Fibroblast of lung (primary cell): ENCODE measurements around the gene NCOR1. TPM values are rescaled to one million over a fixed set of nuclear protein-coding genes. Genes with fewer than 3 reads are reported as not detected.
"Not testable (repeated sequence)": the region's sequence is repeated elsewhere in the genome, so short reads cannot be mapped to it uniquely, and the experiment has no call there.

Experiments
- DNase-seq, 2 donors: peaks; one replicate each; pipeline versions ENCODE4 v3.0.0 to v3.0.0-alpha.2; 2010; ENCODE audit warnings: low read depth in 2 of 2
- H2AFZ ChIP-seq: 2 replicates; pipeline ENCODE4 v1.5.1; 2012; ENCODE audit warnings: low read length, control low read depth, inconsistent platforms
- H3K27ac ChIP-seq: 2 replicates; pipeline ENCODE4 v1.5.1; 2011; ENCODE audit warnings: low read length, control low read depth; ENCODE audit not compliant: insufficient read depth
- H3K27me3 ChIP-seq: 2 replicates; pipeline ENCODE4 v1.5.1; 2011; ENCODE audit warnings: mild to moderate bottlenecking, low read length; ENCODE audit not compliant: control insufficient read depth, insufficient read depth
- H3K36me3 ChIP-seq: 2 replicates; pipeline ENCODE4 v1.5.1; 2011; ENCODE audit warnings: low read length; ENCODE audit not compliant: control insufficient read depth, insufficient read depth
- H3K4me1 ChIP-seq: 2 replicates; pipeline ENCODE4 v1.5.1; 2011; ENCODE audit warnings: low read length; ENCODE audit not compliant: control insufficient read depth, insufficient read depth; ENCODE audit errors: extremely low read depth
- H3K4me2 ChIP-seq: 2 replicates; pipeline ENCODE4 v1.5.1; 2011; ENCODE audit warnings: low read length, control low read depth; ENCODE audit not compliant: insufficient read depth; ENCODE audit errors: extremely low read depth
- H3K4me3 ChIP-seq, 4 experiments: fragments of 200-600 bp in 1 of 4; sonication (generic) in 1 of 4; replicated peaks in 1 of 4; 2 replicates each; pipeline ENCODE4 v1.5.1; 2011 to 2016; ENCODE audit warnings: low read length in 4 of 4, low read depth in 3 of 4, mild to moderate bottlenecking in 3 of 4, control low read depth in 2 of 4, inconsistent platforms in 1 of 4, mixed read lengths in 1 of 4; ENCODE audit not compliant: insufficient read depth in 1 of 4; ENCODE audit errors: control extremely low read depth in 1 of 4
- H3K79me2 ChIP-seq: 2 replicates; pipeline ENCODE4 v1.5.1; 2012; ENCODE audit warnings: mild to moderate bottlenecking, low read length, inconsistent platforms; ENCODE audit not compliant: control insufficient read depth, insufficient read depth
- H3K9ac ChIP-seq: 2 replicates; pipeline ENCODE4 v1.5.1; 2011; ENCODE audit warnings: mild to moderate bottlenecking, low read length, control low read depth; ENCODE audit not compliant: insufficient read depth
- H3K9me3 ChIP-seq: 2 replicates; pipeline ENCODE4 v1.5.1; 2012; ENCODE audit warnings: low read depth, low read length; ENCODE audit not compliant: control insufficient read depth, insufficient read depth
- H4K20me1 ChIP-seq: 2 replicates; pipeline ENCODE4 v1.5.1; 2011; ENCODE audit warnings: low read length; ENCODE audit not compliant: control insufficient read depth, insufficient read depth; ENCODE audit errors: extremely low read depth
- CTCF ChIP-seq, 2 donors: IDR thresholded peaks in 1 of 2; conservative IDR thresholded peaks in 1 of 2; 1 replicate in 1 of 2; 2 replicates in 1 of 2; pipeline ENCODE4 v1.5.1; 2011 to 2012; ENCODE audit warnings: low read length in 2 of 2, control low read depth in 1 of 2, inconsistent platforms in 1 of 2, low read depth in 1 of 2, mild to moderate bottlenecking in 1 of 2
- EZH2 ChIP-seq: IDR thresholded peaks from 2 replicates; pipeline ENCODE4 v1.5.1; 2012; ENCODE audit warnings: low read length, control low read depth, mild to moderate bottlenecking; ENCODE audit errors: missing control alignments
- polyA plus RNA-seq, 2 donors: library from polyadenylated mRNA; depleted of rRNA in 1 of 2; stranded (reverse) in 1 of 2; unstranded in 1 of 2; fragments of >200 nt; gene quantifications; 2 replicates each; pipeline ENCODE4 v1.2.1, GENCODE V29; 2011 to 2012; ENCODE audit warnings: missing spikeins in 1 of 2
- total RNA-seq: library from RNA; depleted of rRNA; stranded (reverse); fragments of >200 nt; gene quantifications from 2 replicates; pipeline ENCODE4 v1.2.1, GENCODE V29; 2014

Gene NCOR1
- total and polyA plus RNA-seq, 2 donors (not counting 1 experiment from before 2014, with no cell fraction given): 67.6 to 106 TPM

GRCh38 chr17:16061631-16062030, 153.7 kb downstream of the NCOR1 start:
- no peak overlapping the region for H3K4me3 ChIP-seq
- H3K4me1 ChIP-seq: no peaks in the 10 kb centered on the region
- H2AFZ ChIP-seq: no peak overlapping the region
- H3K36me3 ChIP-seq: peaks cover 20% of the 10 kb centered on the region
- H3K27me3 ChIP-seq: no peaks in the 10 kb centered on the region
- no peak overlapping the region for H3K27ac ChIP-seq
- TF ChIP-seq EZH2 (no peak), CTCF (conservative IDR thresholded peaks at IDR 0.05 in 1 of 2, IDR thresholded peaks at IDR 0.05 in 1 of 2; ENCODE audit: low read depth in 1 of 2, low read length in 2 of 2) (no peak)
- DNase-seq: no peak
- peaks cover 1% of the 10 kb centered on the region for H4K20me1 ChIP-seq
- no peak overlapping the region for H3K9ac ChIP-seq
- no peak overlapping the region for H3K4me2 ChIP-seq
- no peaks in the 10 kb centered on the region for H3K79me2 ChIP-seq
- H3K9me3 ChIP-seq: no peaks in the 10 kb centered on the region

- not testable (repeated sequence) for H3K27ac ChIP-seq, H3K4me3 ChIP-seq, H3K36me3 ChIP-seq, H3K79me2 ChIP-seq, H3K4me2 ChIP-seq, H4K20me1 ChIP-seq, DNase-seq, H3K9me3 ChIP-seq, H3K9ac ChIP-seq, H3K27me3 ChIP-seq, H2AFZ ChIP-seq, H3K4me1 ChIP-seq
These were observed 160.2 kb downstream of the NCOR1 start for GRCh38 chr17:16055139-16055538.

GRCh38 chr17:16052486-16052885, 162.8 kb downstream of the NCOR1 start:
- Histone ChIP-seq H3K9me3 (no peaks in the 10 kb centered on the region), H3K4me1 (no peaks in the 10 kb centered on the region), H3K36me3 (peaks cover 7% of the 10 kb centered on the region), H2AFZ (no peak overlapping the region), H3K9ac (no peak overlapping the region), H3K79me2 (no peaks in the 10 kb centered on the region), H3K27ac (no peak overlapping the region), H3K27me3 (no peaks in the 10 kb centered on the region), H3K4me2 (no peak overlapping the region), H4K20me1 (no peaks in the 10 kb centered on the region), H3K4me3 (no peak overlapping the region)
- TF ChIP-seq EZH2 (no peak), CTCF (conservative IDR thresholded peaks at IDR 0.05 in 1 of 2, IDR thresholded peaks at IDR 0.05 in 1 of 2; ENCODE audit: low read depth in 1 of 2, low read length in 2 of 2) (no peak)
- DNase-seq: peak in 1 of 2 donors; percentile 46
